Retinal pigment epithelial cell (primary cell): Measurements from ENCODE around the gene ANKRD11.

Experiments used
- DNase-seq: peaks from one replicate; pipeline ENCODE4 v3.0.0-alpha.2; 2010; ENCODE audit warnings: low read depth
- H3K4me3 ChIP-seq: 2 replicates; pipeline ENCODE4 v1.5.1; 2011; ENCODE audit warnings: mild to moderate bottlenecking, low read length, control low read depth, moderate library complexity
- CTCF ChIP-seq: conservative IDR thresholded peaks from 2 replicates; pipeline ENCODE4 v1.5.1; 2011; ENCODE audit warnings: low read depth, low read length, control low read depth, inconsistent platforms

Gene ANKRD11

DNA sequence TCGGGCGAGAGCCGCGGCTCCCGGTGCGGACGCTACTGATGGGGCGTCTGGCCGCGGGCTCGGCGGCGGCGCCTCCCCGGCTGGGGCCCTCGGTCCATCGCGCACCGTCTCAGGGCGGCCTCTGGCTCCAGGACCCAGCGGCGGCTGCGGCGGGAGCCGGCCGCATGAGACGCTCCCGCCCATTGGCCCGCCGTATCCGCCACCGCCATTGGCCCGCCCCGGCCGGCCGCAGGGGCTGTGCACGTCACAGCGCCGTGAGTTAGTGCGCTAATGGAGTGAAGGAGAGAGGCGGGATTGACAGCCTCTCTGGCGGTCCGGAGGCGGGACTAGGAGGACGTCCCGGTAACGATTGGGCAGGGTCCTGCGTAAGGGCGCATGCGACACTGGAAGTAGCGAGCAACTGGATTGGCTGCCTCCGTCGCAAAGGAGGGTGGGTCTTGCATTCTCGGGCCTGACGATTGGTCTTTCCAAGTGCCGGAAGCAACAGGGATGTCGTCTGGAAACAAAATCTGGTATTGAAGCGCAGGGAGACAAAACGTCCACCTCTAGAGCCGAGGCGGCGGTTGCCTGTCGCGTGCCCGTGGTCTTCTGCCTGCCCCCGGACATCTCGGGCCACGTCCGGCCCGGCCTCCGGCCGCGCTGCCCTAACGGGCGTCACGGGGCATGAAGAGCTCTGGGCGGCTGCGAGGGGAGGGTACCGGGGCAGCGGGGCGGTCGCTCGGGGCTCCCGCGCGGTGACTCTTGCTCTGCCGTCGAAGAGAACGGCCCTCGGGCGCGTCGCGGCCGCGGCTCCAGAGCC, at the start of gene ANKRD11:
TSS of gene ANKRD11 (minus strand) at position 123 of the 799 bp plus-strand sequence. CDS start 173,542 bp downstream, outside the sequence.
- peak within 1 kb of the TSS; percentile 82 for H3K4me3 ChIP-seq
- peak; percentile 99 for DNase-seq
- TF ChIP-seq CTCF: no peak

DNA sequence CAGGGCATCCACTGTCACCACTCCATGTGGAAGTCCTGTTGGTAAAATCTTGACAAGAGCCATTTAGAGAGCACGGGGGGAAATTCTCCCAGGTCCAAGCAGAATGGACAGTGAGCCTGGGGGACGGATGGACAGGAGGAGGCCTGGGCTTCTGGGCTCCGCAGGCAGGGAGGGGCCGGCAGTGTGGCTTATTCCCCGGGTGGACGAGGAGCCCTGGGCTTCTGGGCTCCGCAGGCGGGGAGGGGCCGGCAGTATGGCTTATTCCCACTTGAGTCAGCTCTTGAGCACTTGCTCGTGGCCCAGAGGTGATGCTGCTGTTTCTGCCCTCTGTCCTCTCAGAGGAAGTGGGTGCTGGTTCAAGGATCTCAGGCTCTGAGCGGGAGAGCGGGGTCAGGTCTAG, 47.9 kb upstream of the ANKRD11 start:
- no peak for DNase-seq
- TF ChIP-seq CTCF: no peak
- no peak overlapping the region for H3K4me3 ChIP-seq

- H3K4me3 ChIP-seq: no peak overlapping the region
- DNase-seq: no peak
- TF ChIP-seq CTCF: no peak
These were observed 47.2 kb upstream of the ANKRD11 start for GRCh38 chr16:89537549-89537925.

DNA sequence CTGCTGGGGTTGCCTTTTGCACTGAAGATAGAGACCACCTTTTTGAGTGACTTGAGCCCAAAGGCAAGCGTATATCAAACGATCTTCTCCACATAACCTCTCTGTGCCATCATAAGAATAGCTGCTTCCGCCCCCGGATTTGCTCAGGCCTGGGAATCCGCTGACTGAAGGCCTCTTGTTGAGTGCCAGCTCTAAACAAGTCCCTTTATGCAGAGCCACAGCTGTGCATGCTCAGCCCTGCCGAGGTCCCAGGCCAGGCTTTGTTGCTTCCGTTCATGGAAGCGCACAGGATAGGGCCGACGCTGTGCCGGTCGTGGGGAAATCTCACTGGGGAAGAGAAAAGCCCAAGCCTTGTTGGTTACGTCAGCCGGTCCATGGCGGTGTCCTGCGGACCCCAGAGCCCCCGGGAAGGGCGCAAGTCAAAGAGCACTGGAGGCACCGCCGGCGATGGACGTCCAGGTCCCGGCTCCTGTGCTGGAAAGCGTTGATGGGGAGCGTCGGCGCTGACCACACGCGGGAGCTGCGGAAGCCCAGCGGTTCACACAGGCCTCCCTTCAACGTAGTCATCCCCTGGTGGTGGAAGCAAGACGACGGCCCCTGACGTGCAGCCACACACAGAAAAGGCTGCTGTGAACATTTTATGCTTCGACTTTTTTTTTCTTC, 46.7 kb upstream of the ANKRD11 start:
- DNase-seq: no peak
- TF ChIP-seq CTCF: no peak
- no peak overlapping the region for H3K4me3 ChIP-seq

- H3K4me3 ChIP-seq: no peak overlapping the region
- no peak for TF ChIP-seq CTCF
- no peak for DNase-seq
These were observed 46.0 kb upstream of the ANKRD11 start for GRCh38 chr16:89536371-89536770.

DNA sequence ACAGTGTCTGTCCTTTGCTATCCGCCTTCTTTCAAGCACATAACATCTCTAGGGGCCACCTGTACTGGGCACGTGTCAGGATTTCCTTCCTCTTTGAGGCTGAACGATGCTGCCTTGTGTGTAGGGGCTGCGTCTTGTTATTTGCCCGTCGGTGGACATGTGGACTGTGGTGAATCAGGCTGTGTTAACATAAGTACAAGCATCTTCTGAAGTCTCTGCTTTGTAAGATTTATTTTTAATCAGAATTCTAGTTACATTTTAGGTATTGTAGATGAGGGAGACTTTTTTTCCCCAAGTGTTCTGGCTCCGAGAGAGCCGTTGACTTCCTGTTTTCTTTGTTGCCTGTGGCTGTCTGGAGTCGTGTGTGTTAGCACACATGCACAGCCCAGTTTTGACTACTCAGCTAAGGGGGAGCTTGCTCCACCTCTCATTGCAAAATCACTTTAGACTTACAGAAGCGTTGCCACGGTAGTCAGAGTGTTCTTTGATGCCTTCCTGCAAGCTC, 43.9 kb upstream of the ANKRD11 start:
- no peak for DNase-seq
- no peak for TF ChIP-seq CTCF

More for the DNA sequence above, 43.9 kb upstream of the ANKRD11 start:
- H3K4me3 ChIP-seq: no peak overlapping the region
